Prostate gland (tissue), 2 donors: ENCODE data around the gene PABPN1L.

Source experiments
- POLR2AphosphoS5 ChIP-seq: sonication (generic); formaldehyde crosslinking; IDR thresholded peaks from one replicate; pipeline ENCODE4 v1.6.1; 2017; ENCODE audit warnings: antibody characterized with exemption
- TF ChIP-seq, protein P1 (sequence below), 4 experiments: fragments of 200-600 bp in 2 of 4; fragments of 450-650 bp in 2 of 4; sonication (generic) in 2 of 4; IDR thresholded peaks; 1 replicate in 3 of 4; 2 replicates in 1 of 4; pipeline ENCODE4 v1.5.1; 2016 to 2019; ENCODE audit warnings: antibody characterized with exemption in 4 of 4, mild to moderate bottlenecking in 2 of 4, moderate library complexity in 2 of 4

- TF ChIP-seq, protein P1, sequence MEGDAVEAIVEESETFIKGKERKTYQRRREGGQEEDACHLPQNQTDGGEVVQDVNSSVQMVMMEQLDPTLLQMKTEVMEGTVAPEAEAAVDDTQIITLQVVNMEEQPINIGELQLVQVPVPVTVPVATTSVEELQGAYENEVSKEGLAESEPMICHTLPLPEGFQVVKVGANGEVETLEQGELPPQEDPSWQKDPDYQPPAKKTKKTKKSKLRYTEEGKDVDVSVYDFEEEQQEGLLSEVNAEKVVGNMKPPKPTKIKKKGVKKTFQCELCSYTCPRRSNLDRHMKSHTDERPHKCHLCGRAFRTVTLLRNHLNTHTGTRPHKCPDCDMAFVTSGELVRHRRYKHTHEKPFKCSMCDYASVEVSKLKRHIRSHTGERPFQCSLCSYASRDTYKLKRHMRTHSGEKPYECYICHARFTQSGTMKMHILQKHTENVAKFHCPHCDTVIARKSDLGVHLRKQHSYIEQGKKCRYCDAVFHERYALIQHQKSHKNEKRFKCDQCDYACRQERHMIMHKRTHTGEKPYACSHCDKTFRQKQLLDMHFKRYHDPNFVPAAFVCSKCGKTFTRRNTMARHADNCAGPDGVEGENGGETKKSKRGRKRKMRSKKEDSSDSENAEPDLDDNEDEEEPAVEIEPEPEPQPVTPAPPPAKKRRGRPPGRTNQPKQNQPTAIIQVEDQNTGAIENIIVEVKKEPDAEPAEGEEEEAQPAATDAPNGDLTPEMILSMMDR (IDR thresholded peaks at IDR 0.05), result no peak
- TF ChIP-seq POLR2AphosphoS5, result no peak
These were observed 1.9 kb downstream of the PABPN1L start for GRCh38 chr16:88864521-88864920.
